ENCODE data around the gene KCNQ1OT1.
A peak's percentile ranks its signal among the peaks of the same experiment; 100 is the strongest.

Gene KCNQ1OT1

GRCh38 chr11:2732940-2733628, 33.3 kb upstream of the KCNQ1OT1 start:
- H2AFZ ChIP-seq (ENCODE audit: low read length): peak overlapping the region; percentile 36; the same call in 1 of the 2 replicates
- no peaks in the 10 kb centered on the region; the same call in 1 of the 2 replicates for H3F3A ChIP-seq (ENCODE audit: low read depth)
- H3K4me2 ChIP-seq (ENCODE audit: low read depth, low read length, poor library complexity, severe bottlenecking): peak overlapping the region; percentile 29
- H3K79me2 ChIP-seq (ENCODE audit: insufficient read depth, low read length): no peaks in the 10 kb centered on the region
- no peak overlapping the region for H3K4me3 ChIP-seq (ENCODE audit: low read length, poor library complexity, severe bottlenecking)
- peak overlapping the region; percentile 47 for H3K9ac ChIP-seq (ENCODE audit: low read depth, low read length, poor library complexity, severe bottlenecking)
- H3K27me3 ChIP-seq (ENCODE audit: insufficient read depth, low read length, poor library complexity, severe bottlenecking): no peaks in the 10 kb centered on the region
- H3K4me1 ChIP-seq (ENCODE audit: insufficient read depth, low read length, poor library complexity, severe bottlenecking): peaks cover 33% of the 10 kb centered on the region
- H3K36me3 ChIP-seq (ENCODE audit: insufficient read depth, low read length): no peaks in the 10 kb centered on the region
- no peak for TF ChIP-seq EZH2phosphoT487 (IDR thresholded peaks at IDR 0.05; ENCODE audit: borderline replicate concordance)
- no peak for TF ChIP-seq CTCF (conservative IDR thresholded peaks at IDR 0.05; ENCODE audit: low read length)
- H3K9me3 ChIP-seq (ENCODE audit: insufficient read depth, low read depth, low read length): no peaks in the 10 kb centered on the region
- no peaks in the 10 kb centered on the region for H4K20me1 ChIP-seq (ENCODE audit: insufficient read depth, low read length, poor library complexity, severe bottlenecking)
- no peaks in the 10 kb centered on the region for H3K9me2 ChIP-seq (replicated peaks; ENCODE audit: low read depth, low read length)

- no peaks in the 10 kb centered on the region for H3K27me3 ChIP-seq (ENCODE audit: insufficient read depth, low read length, poor library complexity, severe bottlenecking)
- peaks cover 26% of the 10 kb centered on the region for H3K4me1 ChIP-seq (ENCODE audit: insufficient read depth, low read length, poor library complexity, severe bottlenecking)
- no peaks in the 10 kb centered on the region; the same call in 1 of the 2 replicates for H3F3A ChIP-seq (ENCODE audit: low read depth)
- H2AFZ ChIP-seq (ENCODE audit: low read length): no peak overlapping the region
- H3K9me3 ChIP-seq (ENCODE audit: insufficient read depth, low read depth, low read length): no peaks in the 10 kb centered on the region
- no peaks in the 10 kb centered on the region for H3K9me2 ChIP-seq (replicated peaks; ENCODE audit: low read depth, low read length)
- TF ChIP-seq EZH2phosphoT487 (IDR thresholded peaks at IDR 0.05; ENCODE audit: borderline replicate concordance) (no peak), CTCF (conservative IDR thresholded peaks at IDR 0.05; ENCODE audit: low read length) (no peak)
- H3K36me3 ChIP-seq (ENCODE audit: insufficient read depth, low read length): no peaks in the 10 kb centered on the region
- no peak overlapping the region for H3K9ac ChIP-seq (ENCODE audit: low read depth, low read length, poor library complexity, severe bottlenecking)
- H4K20me1 ChIP-seq (ENCODE audit: insufficient read depth, low read length, poor library complexity, severe bottlenecking): no peaks in the 10 kb centered on the region
- H3K79me2 ChIP-seq (ENCODE audit: insufficient read depth, low read length): no peaks in the 10 kb centered on the region
- H3K4me2 ChIP-seq (ENCODE audit: low read depth, low read length, poor library complexity, severe bottlenecking): no peak overlapping the region
- no peak overlapping the region for H3K4me3 ChIP-seq (ENCODE audit: low read length, poor library complexity, severe bottlenecking)
These were observed 32.6 kb upstream of the KCNQ1OT1 start for GRCh38 chr11:2732261-2732939.

GRCh38 chr11:2731130-2732125, 31.6 kb upstream of the KCNQ1OT1 start:
- Histone ChIP-seq H3K79me2 (ENCODE audit: insufficient read depth, low read length) (no peaks in the 10 kb centered on the region), H3K9me3 (ENCODE audit: insufficient read depth, low read depth, low read length) (no peaks in the 10 kb centered on the region), H3K4me1 (ENCODE audit: insufficient read depth, low read length, poor library complexity, severe bottlenecking) (peaks cover 19% of the 10 kb centered on the region), H3K4me3 (ENCODE audit: low read length, poor library complexity, severe bottlenecking) (no peak overlapping the region), H3K27me3 (ENCODE audit: insufficient read depth, low read length, poor library complexity, severe bottlenecking) (no peaks in the 10 kb centered on the region), H3K36me3 (ENCODE audit: insufficient read depth, low read length) (no peaks in the 10 kb centered on the region), H3K4me2 (ENCODE audit: low read depth, low read length, poor library complexity, severe bottlenecking) (no peak overlapping the region), H3K9me2 (replicated peaks; ENCODE audit: low read depth, low read length) (no peaks in the 10 kb centered on the region), H2AFZ (ENCODE audit: low read length) (no peak overlapping the region), H3F3A (ENCODE audit: low read depth) (no peaks in the 10 kb centered on the region; the same call in 1 of the 2 replicates), H4K20me1 (ENCODE audit: insufficient read depth, low read length, poor library complexity, severe bottlenecking) (no peaks in the 10 kb centered on the region), H3K9ac (ENCODE audit: low read depth, low read length, poor library complexity, severe bottlenecking) (no peak overlapping the region)
- TF ChIP-seq EZH2phosphoT487 (IDR thresholded peaks at IDR 0.05; ENCODE audit: borderline replicate concordance) (no peak), CTCF (conservative IDR thresholded peaks at IDR 0.05; ENCODE audit: low read length) (no peak)

All from Loucy (cell line).